Naive thymus-derived CD4-positive, alpha-beta T cell (primary cell): ENCODE data around the gene SEL1L. TPM values are rescaled to one million over a fixed set of nuclear protein-coding genes. Genes with fewer than 3 reads are reported as not detected.

Source experiments
- ATAC-seq: fragments of 150-1000 bp; cut with Tn5 transposase; 2 replicates; pipeline ENCODE4 v1.10.0; 2021; ENCODE audit warnings: mild to moderate bottlenecking, moderate library complexity
- CTCF ChIA-PET: fragments of 350-600 bp; sonication (Branson Sonifier 250); formaldehyde crosslinking; loops from one replicate; lab custom pipeline; 2021; ENCODE audit warnings: antibody characterized with exemption; lab: Charles Lee
- POLR2A ChIA-PET: fragments of 350-600 bp; sonication (Branson Sonifier 250); formaldehyde crosslinking; loops from one replicate; lab custom pipeline; 2021; ENCODE audit warnings: antibody characterized with exemption, inconsistent platforms; lab: Charles Lee
- DNase-seq, 9 donors: peaks; one replicate each; pipeline versions ENCODE4 v3.0.0 to v3.0.0-alpha.2; 2020 to 2022; ENCODE audit warnings: mixed read lengths in 1 of 9
- H3K27ac ChIP-seq: one replicate; pipeline ENCODE4 v1.7.0; 2013; ENCODE audit warnings: mild to moderate bottlenecking, low read depth, low read length, moderate library complexity
- H3K27me3 ChIP-seq, 2 donors: one replicate each; pipeline ENCODE4 v1.7.0; 2013; ENCODE audit warnings: low read length in 2 of 2, mild to moderate bottlenecking in 2 of 2, moderate library complexity in 2 of 2; ENCODE audit not compliant: control insufficient read depth in 2 of 2, insufficient read depth in 2 of 2
- H3K36me3 ChIP-seq, 3 experiments: 1 replicate in 2 of 3; 2 replicates in 1 of 3; pipeline ENCODE4 v1.7.0; 2013; ENCODE audit warnings: low read length in 3 of 3, mild to moderate bottlenecking in 3 of 3, moderate library complexity in 1 of 3; ENCODE audit not compliant: insufficient read depth in 3 of 3, control insufficient read depth in 2 of 3
- H3K4me1 ChIP-seq, 2 donors: one replicate each; pipeline ENCODE4 v1.7.0; 2013; ENCODE audit warnings: low read length in 2 of 2, mild to moderate bottlenecking in 2 of 2, moderate library complexity in 1 of 2; ENCODE audit not compliant: control insufficient read depth in 2 of 2, insufficient read depth in 2 of 2
- H3K4me3 ChIP-seq: 2 replicates; pipeline ENCODE4 v1.7.0; 2013; ENCODE audit warnings: mild to moderate bottlenecking, low read length
- H3K9me3 ChIP-seq, 3 experiments: 1 replicate in 2 of 3; 2 replicates in 1 of 3; pipeline ENCODE4 v1.7.0; 2013; ENCODE audit warnings: low read length in 3 of 3; ENCODE audit not compliant: control insufficient read depth in 2 of 3
- H3K27ac Mint-ChIP-seq, 9 donors: one replicate each; pipeline ENCODE4 v1.8.0; 2020 to 2022; ENCODE audit warnings: mixed read lengths in 9 of 9, mild to moderate bottlenecking in 8 of 9, moderate library complexity in 5 of 9, inconsistent platforms in 2 of 9
- H3K27me3 Mint-ChIP-seq, 5 donors: one replicate each; pipeline ENCODE4 v1.8.0; 2021 to 2022; ENCODE audit warnings: mixed read lengths in 5 of 5, mild to moderate bottlenecking in 1 of 5
- H3K36me3 Mint-ChIP-seq, 5 donors: one replicate each; pipeline ENCODE4 v1.8.0; 2020 to 2022; ENCODE audit warnings: mixed read lengths in 5 of 5, mild to moderate bottlenecking in 3 of 5, inconsistent platforms in 1 of 5
- H3K4me1 Mint-ChIP-seq, 7 donors: one replicate each; pipeline ENCODE4 v1.8.0; 2020 to 2022; ENCODE audit warnings: mixed read lengths in 7 of 7, mild to moderate bottlenecking in 3 of 7, inconsistent platforms in 1 of 7
- H3K4me3 Mint-ChIP-seq, 10 donors: one replicate each; pipeline ENCODE4 v1.8.0; 2020 to 2022; ENCODE audit warnings: mild to moderate bottlenecking in 10 of 10, mixed read lengths in 10 of 10, moderate library complexity in 6 of 10, inconsistent platforms in 2 of 10
- H3K9me3 Mint-ChIP-seq, 11 donors: one replicate each; pipeline ENCODE4 v1.8.0; 2020 to 2022; ENCODE audit warnings: mixed read lengths in 11 of 11, mild to moderate bottlenecking in 4 of 11, inconsistent platforms in 1 of 11, moderate library complexity in 1 of 11
- intact Hi-C, 2 donors: fragments of 100-400 bp; cut with micrococcal nuclease; formaldehyde crosslinking; loops; one replicate each; pipeline ENCODE4 v1.15.1; 2023
- polyA plus RNA-seq, 2 donors: library from polyadenylated mRNA; unstranded; fragments of 300-500 nt; fragmentation: Illumina TruSeq; gene quantifications; one replicate each; pipeline ENCODE4 v1.2.3, GENCODE V29; 2021
- total RNA-seq, 6 experiments: library from RNA in 5 of 6; stranded (reverse) in 5 of 6; gene quantifications; 1 replicate in 5 of 6; 2 replicates in 1 of 6; pipeline ENCODE4 v1.2.3 and lab custom pipeline; 2021 to 2026

Gene SEL1L
- total and polyA plus RNA-seq, 7 experiments from 2014 or later = 15.4 to 72.2 (median 47.3) TPM

DNA sequence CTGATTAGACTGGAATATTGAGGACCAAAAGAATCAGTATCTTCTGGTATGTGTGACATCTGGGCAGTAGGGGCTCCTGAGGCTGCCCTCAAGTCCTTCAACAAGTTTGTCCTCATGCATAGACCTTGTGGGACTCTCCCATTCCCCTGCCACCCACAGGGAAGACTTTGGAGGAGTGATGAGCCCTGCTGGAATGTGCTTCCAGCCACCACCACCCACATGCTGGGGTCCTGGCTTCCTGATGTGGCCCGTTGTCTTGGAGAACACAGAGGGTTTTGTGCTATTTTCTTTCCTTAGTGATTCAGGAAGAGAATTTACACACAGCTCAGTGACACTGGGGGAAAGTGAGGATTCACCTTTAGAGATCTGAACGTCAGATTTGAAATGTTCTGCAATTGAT, 29.2 kb upstream of the SEL1L start:
- ChIA-PET POLR2A (no interaction called here), CTCF (no interaction called here)
- Mint-ChIP-seq H3K27me3 (peaks cover 6 to 17% (median 9%) of the 10 kb centered on the region in 5 donors), H3K9me3 (peaks cover 0 to 14% (median 0%) of the 10 kb centered on the region in 11 donors), H3K4me1 (no peaks in the 10 kb centered on the region), H3K36me3 (no peaks in the 10 kb centered on the region), H3K27ac (no peak overlapping the region), H3K4me3 (no peak overlapping the region)
- no peaks in the 10 kb centered on the region for H3K27me3 ChIP-seq
- no peaks in the 10 kb centered on the region for H3K4me1 ChIP-seq
- intact Hi-C loops = no loop called here
- DNase-seq = no peak
- ATAC-seq = no peak
- no peaks in the 10 kb centered on the region for H3K36me3 ChIP-seq
- H3K27ac ChIP-seq = no peak overlapping the region
- H3K4me3 ChIP-seq = no peak overlapping the region
- peaks cover 0 to 7% (median 0%) of the 10 kb centered on the region in 3 experiments for H3K9me3 ChIP-seq

DNA sequence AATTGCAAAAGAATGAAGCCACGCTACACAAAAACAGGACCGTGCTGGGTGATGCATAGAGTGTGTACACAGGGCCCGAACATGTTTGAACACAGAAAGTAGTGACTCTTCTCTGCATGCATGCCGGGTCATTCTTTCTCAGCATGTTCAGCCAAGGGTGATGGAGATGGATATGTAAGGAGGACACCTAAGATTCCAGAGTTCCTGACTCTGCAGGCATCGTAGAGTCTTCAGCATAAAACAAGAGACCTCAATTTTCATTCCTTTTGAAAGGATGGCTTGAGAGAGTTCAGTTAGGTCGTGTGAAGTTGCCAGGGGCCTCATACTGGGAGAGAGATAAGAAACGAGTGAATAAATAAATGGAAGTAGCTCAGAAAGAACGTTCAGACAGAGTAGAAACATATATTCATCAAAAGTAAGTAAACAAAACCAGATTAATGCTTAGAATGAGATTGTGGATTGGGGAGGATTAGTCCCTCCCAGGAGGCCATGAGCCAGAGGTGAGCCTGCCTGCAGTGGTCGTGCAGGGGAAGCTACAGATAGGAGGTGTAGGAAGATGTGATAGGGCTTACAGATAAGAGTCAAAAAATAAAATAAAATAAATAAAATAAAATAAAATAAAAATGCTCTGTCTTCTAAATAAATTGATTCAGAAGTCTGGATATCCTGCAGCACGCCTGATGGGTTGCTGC, 27.6 kb upstream of the SEL1L start:
- ChIA-PET POLR2A (no interaction called here), CTCF (interaction anchor here (0.7 kb wide), 1 partner anchor 38 kb away, joined by 3 read pairs; no protein-coding TSS in a partner anchor)
- intact Hi-C loops = no loop called here
- Histone ChIP-seq H3K27ac (no peak overlapping the region), H3K36me3 (no peaks in the 10 kb centered on the region), H3K4me1 (no peaks in the 10 kb centered on the region), H3K4me3 (no peak overlapping the region), H3K27me3 (no peaks in the 10 kb centered on the region), H3K9me3 (peaks cover 0 to 7% (median 0%) of the 10 kb centered on the region in 3 experiments)
- no peak for ATAC-seq
- peaks cover 0 to 13% (median 7%) of the 10 kb centered on the region in 5 donors for H3K27me3 Mint-ChIP-seq
- H3K4me1 Mint-ChIP-seq = no peaks in the 10 kb centered on the region
- DNase-seq = no peak
- H3K9me3 Mint-ChIP-seq = peaks cover 0 to 14% (median 0%) of the 10 kb centered on the region in 11 donors
- H3K4me3 Mint-ChIP-seq = no peak overlapping the region
- H3K36me3 Mint-ChIP-seq = no peaks in the 10 kb centered on the region
- no peak overlapping the region for H3K27ac Mint-ChIP-seq

DNA sequence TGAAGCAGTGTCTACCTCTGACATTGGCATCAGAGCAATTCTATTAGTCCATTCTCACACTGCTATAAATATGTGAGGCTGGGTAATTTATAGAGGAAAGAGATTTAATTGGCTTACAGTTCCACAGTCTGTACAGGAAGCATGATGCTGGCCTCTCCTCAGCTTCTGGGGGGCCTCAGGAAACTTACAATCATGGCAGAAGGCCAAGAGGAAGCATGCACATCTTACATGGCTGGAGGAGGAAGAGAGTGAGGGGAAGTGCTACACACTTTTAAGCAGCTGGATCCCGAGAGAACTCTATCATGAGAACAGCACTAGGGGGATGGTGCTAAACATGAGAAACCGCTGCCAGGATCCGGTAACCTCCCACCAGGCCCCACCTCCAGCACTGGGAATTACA, 25.7 kb upstream of the SEL1L start:
- Histone ChIP-seq H3K27me3 (no peaks in the 10 kb centered on the region), H3K36me3 (no peaks in the 10 kb centered on the region), H3K9me3 (peaks cover 0 to 7% (median 0%) of the 10 kb centered on the region in 3 experiments), H3K27ac (no peak overlapping the region), H3K4me3 (no peak overlapping the region), H3K4me1 (no peaks in the 10 kb centered on the region)
- ChIA-PET CTCF (no interaction called here), POLR2A (no interaction called here)
- H3K27me3 Mint-ChIP-seq = peaks cover 0 to 13% (median 7%) of the 10 kb centered on the region in 5 donors
- no peaks in the 10 kb centered on the region for H3K4me1 Mint-ChIP-seq
- H3K9me3 Mint-ChIP-seq = peaks cover 0 to 14% (median 0%) of the 10 kb centered on the region in 11 donors
- ATAC-seq (no peak), DNase-seq (no peak)
- H3K27ac Mint-ChIP-seq = no peak overlapping the region
- intact Hi-C loops = no loop called here
- H3K4me3 Mint-ChIP-seq = no peak overlapping the region
- H3K36me3 Mint-ChIP-seq = no peaks in the 10 kb centered on the region

DNA sequence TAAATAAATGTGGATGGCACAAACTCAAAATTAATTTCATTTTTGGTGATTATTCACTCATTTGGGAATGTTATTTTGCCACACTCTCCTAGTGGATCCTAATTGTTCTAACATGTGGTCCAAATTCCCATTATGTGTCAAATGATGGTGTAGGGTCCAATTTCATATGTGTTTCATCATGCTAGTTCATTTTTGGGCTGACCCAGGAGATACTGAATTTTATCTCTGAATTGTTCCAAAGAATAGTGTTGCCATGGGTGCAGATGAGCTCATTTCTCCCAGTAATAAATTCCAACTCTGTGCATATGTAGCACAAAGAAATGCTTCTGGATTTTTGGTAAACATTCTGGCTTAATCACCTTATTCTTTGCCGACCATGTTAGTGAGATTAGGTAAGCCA, 23.5 kb upstream of the SEL1L start:
- intact Hi-C loops = no loop called here
- Histone ChIP-seq H3K9me3 (peaks cover 0 to 7% (median 0%) of the 10 kb centered on the region in 3 experiments), H3K36me3 (no peaks in the 10 kb centered on the region), H3K4me1 (no peaks in the 10 kb centered on the region), H3K27ac (no peak overlapping the region), H3K27me3 (no peaks in the 10 kb centered on the region), H3K4me3 (no peak overlapping the region)
- peaks cover 0 to 2% (median 0%) of the 10 kb centered on the region in 5 donors for H3K36me3 Mint-ChIP-seq
- peaks cover 0 to 14% (median 0%) of the 10 kb centered on the region in 11 donors for H3K9me3 Mint-ChIP-seq
- no peaks in the 10 kb centered on the region for H3K4me1 Mint-ChIP-seq
- H3K4me3 Mint-ChIP-seq = no peak overlapping the region
- DNase-seq (no peak), ATAC-seq (no peak)
- H3K27ac Mint-ChIP-seq = no peak overlapping the region
- ChIA-PET CTCF (no interaction called here), POLR2A (no interaction called here)
- H3K27me3 Mint-ChIP-seq = peaks cover 0 to 10% (median 7%) of the 10 kb centered on the region in 5 donors

DNA sequence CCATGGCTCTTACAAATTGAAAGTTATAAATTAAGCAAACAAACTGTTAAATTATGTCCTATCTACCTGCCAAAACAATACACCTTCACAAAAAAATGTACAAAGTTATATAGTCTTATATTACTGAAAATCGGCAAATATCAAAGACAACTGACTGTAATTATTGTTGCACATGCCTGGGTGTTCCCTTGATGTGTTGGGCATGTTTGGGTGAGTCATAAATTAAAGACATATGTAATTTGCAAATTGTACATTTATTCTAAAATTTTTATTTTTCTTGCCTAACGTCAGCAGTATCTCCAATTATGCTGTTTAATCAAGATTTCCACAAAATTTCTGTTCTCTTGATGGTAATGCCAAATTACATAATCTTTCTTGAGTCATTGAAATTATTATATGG, 22.0 kb upstream of the SEL1L start:
- Mint-ChIP-seq H3K4me1 (no peaks in the 10 kb centered on the region), H3K4me3 (no peak overlapping the region), H3K9me3 (peaks cover 0 to 11% (median 2%) of the 10 kb centered on the region in 11 donors), H3K36me3 (peaks cover 0 to 2% (median 0%) of the 10 kb centered on the region in 5 donors), H3K27me3 (peaks cover 0 to 4% (median 3%) of the 10 kb centered on the region in 5 donors), H3K27ac (no peak overlapping the region)
- H3K36me3 ChIP-seq = no peaks in the 10 kb centered on the region
- H3K27ac ChIP-seq = no peak overlapping the region
- no peak for DNase-seq
- CTCF ChIA-PET = no interaction called here
- no peak overlapping the region for H3K4me3 ChIP-seq
- ATAC-seq = no peak
- peaks cover 0 to 7% (median 0%) of the 10 kb centered on the region in 3 experiments for H3K9me3 ChIP-seq
- no peaks in the 10 kb centered on the region for H3K4me1 ChIP-seq
- intact Hi-C loops = no loop called here
- H3K27me3 ChIP-seq = no peaks in the 10 kb centered on the region
- POLR2A ChIA-PET = no interaction called here

DNA sequence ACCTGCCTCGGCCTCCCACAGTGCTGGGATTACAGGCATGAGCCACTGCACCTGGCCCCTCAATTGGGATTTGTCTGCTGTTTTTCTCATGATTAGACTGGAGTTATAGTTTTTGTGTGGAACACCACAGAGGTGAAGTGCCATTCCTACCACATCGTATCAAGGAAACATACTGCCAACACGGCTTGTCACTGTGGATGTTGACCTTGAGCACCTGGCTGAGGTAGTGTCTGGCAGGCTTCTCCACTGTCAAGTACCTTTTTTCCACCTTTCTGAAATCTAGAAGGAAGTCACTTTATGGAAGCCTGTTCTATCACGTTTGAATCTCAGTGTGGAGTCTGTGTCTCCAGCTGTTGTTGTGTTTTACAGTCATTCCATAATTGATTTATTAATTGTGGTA, 21.4 kb upstream of the SEL1L start:
- CTCF ChIA-PET = no interaction called here

DNA sequence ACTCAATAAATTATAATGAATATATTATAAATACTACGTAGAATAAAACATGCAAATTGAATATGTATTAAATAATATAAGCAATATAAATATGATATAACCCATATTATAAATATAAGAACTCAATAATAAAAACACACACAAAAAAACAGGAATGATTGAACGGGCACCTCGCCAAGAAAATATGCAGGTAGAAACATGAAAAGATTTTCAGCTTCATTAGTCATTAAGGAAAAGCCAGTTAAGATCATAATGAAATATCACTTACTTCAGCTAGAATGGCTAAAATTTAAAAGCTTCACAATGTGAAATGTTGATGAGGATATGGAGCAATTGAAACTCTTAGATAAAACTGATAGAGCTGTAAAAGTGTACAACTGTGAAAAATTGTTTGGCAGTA, 17.8 kb upstream of the SEL1L start:
- H3K4me1 Mint-ChIP-seq = peaks cover 0 to 19% (median 0%) of the 10 kb centered on the region in 7 donors
- intact Hi-C loops = no loop called here
- DNase-seq (no peak), ATAC-seq (no peak)
- Histone ChIP-seq H3K27me3 (no peaks in the 10 kb centered on the region), H3K36me3 (no peaks in the 10 kb centered on the region), H3K9me3 (no peaks in the 10 kb centered on the region), H3K4me1 (no peaks in the 10 kb centered on the region), H3K27ac (no peak overlapping the region), H3K4me3 (no peak overlapping the region)
- no peak overlapping the region for H3K27ac Mint-ChIP-seq
- ChIA-PET CTCF (no interaction called here), POLR2A (no interaction called here)
- peaks cover 0 to 6% (median 0%) of the 10 kb centered on the region in 11 donors for H3K9me3 Mint-ChIP-seq
- H3K4me3 Mint-ChIP-seq = no peak overlapping the region
- H3K36me3 Mint-ChIP-seq = peaks cover 0 to 14% (median 0%) of the 10 kb centered on the region in 5 donors
- H3K27me3 Mint-ChIP-seq = peaks cover 0 to 4% (median 0%) of the 10 kb centered on the region in 5 donors

More for the DNA sequence above, 21.4 kb upstream of the SEL1L start:
- Mint-ChIP-seq H3K9me3 (peaks cover 0 to 7% (median 2%) of the 10 kb centered on the region in 11 donors), H3K27ac (no peak overlapping the region), H3K4me1 (peaks cover 0 to 6% (median 0%) of the 10 kb centered on the region in 7 donors), H3K36me3 (peaks cover 0 to 2% (median 0%) of the 10 kb centered on the region in 5 donors), H3K4me3 (no peak overlapping the region), H3K27me3 (peaks cover 0 to 4% (median 3%) of the 10 kb centered on the region in 5 donors)
- DNase-seq (no peak), ATAC-seq (no peak)
- peaks cover 0 to 7% (median 0%) of the 10 kb centered on the region in 3 experiments for H3K9me3 ChIP-seq
- intact Hi-C loops = no loop called here
- H3K36me3 ChIP-seq = no peaks in the 10 kb centered on the region
- no peak overlapping the region for H3K4me3 ChIP-seq
- no peaks in the 10 kb centered on the region for H3K4me1 ChIP-seq
- H3K27me3 ChIP-seq = no peaks in the 10 kb centered on the region
- H3K27ac ChIP-seq = no peak overlapping the region
- POLR2A ChIA-PET = no interaction called here
